Ectodermal cell (in vitro differentiated cells): ENCODE data around the gene NPNT.

ENCODE experiments used
- H3K27ac ChIP-seq: 2 replicates; pipeline ENCODE4 v1.7.0; 2013; ENCODE audit warnings: mild to moderate bottlenecking, low read depth, low read length; ENCODE audit not compliant: insufficient read depth, poor library complexity, severe bottlenecking
- H3K27me3 ChIP-seq: 2 replicates; pipeline ENCODE4 v1.7.0; 2013; ENCODE audit warnings: mild to moderate bottlenecking, low read length; ENCODE audit not compliant: insufficient read depth, control insufficient read depth, poor library complexity, severe bottlenecking
- H3K36me3 ChIP-seq: one replicate; pipeline ENCODE4 v1.7.0; 2013; ENCODE audit warnings: low read length; ENCODE audit not compliant: control insufficient read depth, insufficient read depth
- H3K4me1 ChIP-seq: one replicate; pipeline ENCODE4 v1.7.0; 2013; ENCODE audit warnings: low read length; ENCODE audit not compliant: control insufficient read depth, insufficient read depth
- H3K4me3 ChIP-seq: 2 replicates; pipeline ENCODE4 v1.7.0; 2013; ENCODE audit warnings: low read depth, low read length, control low read depth; ENCODE audit not compliant: insufficient read depth
- H3K9me3 ChIP-seq: 2 replicates; pipeline ENCODE4 v1.7.0; 2013; ENCODE audit warnings: mild to moderate bottlenecking, low read length, moderate library complexity; ENCODE audit not compliant: control insufficient read depth
- WGBS, 2 experiments: methylation state at CpG; one replicate each; pipeline ENCODE4 v1.1.7; 2013; ENCODE audit warnings: missing lambda C conversion rate in 2 of 2; 5-methylcytosine and 5-hydroxymethylcytosine counted together

NPNT gene

GRCh38 chr4:105965183-105965800 is 70.0 kb downstream of the NPNT start:
- Histone ChIP-seq H3K4me3 (no peak overlapping the region), H3K27me3 (no peaks in the 10 kb centered on the region), H3K36me3 (no peaks in the 10 kb centered on the region), H3K4me1 (no peaks in the 10 kb centered on the region), H3K27ac (no peak overlapping the region), H3K9me3 (no peaks in the 10 kb centered on the region)
- WGBS, 2 experiments, result 95 to 96% methylated on average over 2 to 4 of the region's 6 CpGs

DNA sequence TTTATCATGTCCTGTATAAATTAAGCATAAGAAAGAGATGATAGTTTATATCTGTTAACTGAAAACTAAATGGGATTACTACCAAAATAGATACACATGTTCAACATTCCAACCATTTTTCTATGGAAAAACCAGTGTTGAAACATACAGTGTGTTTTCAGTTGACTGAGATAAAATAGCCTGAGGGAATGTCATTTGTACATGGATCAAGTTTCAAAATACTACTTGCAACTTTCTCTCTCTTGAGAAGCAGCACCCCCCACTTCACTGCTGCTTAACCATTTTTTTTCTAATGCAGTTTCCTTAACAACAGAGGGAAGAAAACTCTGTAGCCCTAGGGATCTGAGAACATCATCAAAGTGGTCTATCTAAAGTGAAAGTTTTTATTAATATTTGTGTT is 70.8 kb downstream of the NPNT start:
- Histone ChIP-seq H3K4me3 (no peak overlapping the region), H3K27me3 (no peaks in the 10 kb centered on the region), H3K9me3 (no peaks in the 10 kb centered on the region), H3K36me3 (no peaks in the 10 kb centered on the region), H3K27ac (no peak overlapping the region), H3K4me1 (no peaks in the 10 kb centered on the region)

GRCh38 chr4:105967058-105967658 is 71.9 kb downstream of the NPNT start:
- 75 to 78% methylated on average over 10 of the region's 10 CpGs for WGBS, 2 experiments
- no peaks in the 10 kb centered on the region for H3K9me3 ChIP-seq
- H3K27me3 ChIP-seq, result no peaks in the 10 kb centered on the region
- no peak overlapping the region for H3K27ac ChIP-seq
- H3K4me1 ChIP-seq, result no peaks in the 10 kb centered on the region
- H3K36me3 ChIP-seq, result no peaks in the 10 kb centered on the region
- H3K4me3 ChIP-seq, result no peak overlapping the region

- no peaks in the 10 kb centered on the region for H3K36me3 ChIP-seq
- no peak overlapping the region for H3K27ac ChIP-seq
- no peaks in the 10 kb centered on the region for H3K27me3 ChIP-seq
- peaks cover 4% of the 10 kb centered on the region for H3K4me1 ChIP-seq
- WGBS, 2 experiments, result 100% methylated on average over 1 of the region's 2 CpGs
- H3K4me3 ChIP-seq, result no peak overlapping the region
- H3K9me3 ChIP-seq, result no peaks in the 10 kb centered on the region
Observed at GRCh38 chr4:105969575-105969974, 74.3 kb downstream of the NPNT start.

DNA sequence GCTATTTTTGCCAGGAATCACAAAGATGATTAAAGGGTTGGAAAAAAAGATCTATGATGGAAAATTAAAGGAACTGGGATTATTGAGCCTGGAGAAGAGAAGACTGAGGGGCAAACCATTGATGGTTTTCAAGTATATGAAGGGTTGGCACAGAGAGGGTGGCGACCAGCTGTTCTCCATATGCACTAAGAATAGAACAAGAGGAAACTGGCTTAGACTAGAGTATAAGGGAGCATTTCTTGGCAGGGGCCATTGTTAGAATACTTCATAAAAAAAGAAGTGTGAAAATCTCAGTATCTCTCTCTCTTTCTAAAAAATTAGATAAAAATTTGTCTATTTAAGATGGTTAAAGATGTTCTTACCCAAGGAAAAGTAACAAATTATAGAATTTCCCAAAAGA is 75.1 kb downstream of the NPNT start:
- 92 to 100% methylated on average over 1 of the region's 1 CpG for WGBS, 2 experiments
- no peak overlapping the region for H3K27ac ChIP-seq

GRCh38 chr4:105971036-105971435 is 75.8 kb downstream of the NPNT start:
- Histone ChIP-seq H3K4me1 (peaks cover 4% of the 10 kb centered on the region), H3K36me3 (no peaks in the 10 kb centered on the region), H3K4me3 (no peak overlapping the region), H3K9me3 (no peaks in the 10 kb centered on the region), H3K27ac (no peak overlapping the region), H3K27me3 (no peaks in the 10 kb centered on the region)
- 85 to 92% methylated on average over 3 to 4 of the region's 4 CpGs for WGBS, 2 experiments

More for the DNA sequence above, 75.1 kb downstream of the NPNT start:
- Histone ChIP-seq H3K27me3 (no peaks in the 10 kb centered on the region), H3K36me3 (no peaks in the 10 kb centered on the region), H3K4me3 (no peak overlapping the region), H3K4me1 (peaks cover 4% of the 10 kb centered on the region), H3K9me3 (no peaks in the 10 kb centered on the region)

DNA sequence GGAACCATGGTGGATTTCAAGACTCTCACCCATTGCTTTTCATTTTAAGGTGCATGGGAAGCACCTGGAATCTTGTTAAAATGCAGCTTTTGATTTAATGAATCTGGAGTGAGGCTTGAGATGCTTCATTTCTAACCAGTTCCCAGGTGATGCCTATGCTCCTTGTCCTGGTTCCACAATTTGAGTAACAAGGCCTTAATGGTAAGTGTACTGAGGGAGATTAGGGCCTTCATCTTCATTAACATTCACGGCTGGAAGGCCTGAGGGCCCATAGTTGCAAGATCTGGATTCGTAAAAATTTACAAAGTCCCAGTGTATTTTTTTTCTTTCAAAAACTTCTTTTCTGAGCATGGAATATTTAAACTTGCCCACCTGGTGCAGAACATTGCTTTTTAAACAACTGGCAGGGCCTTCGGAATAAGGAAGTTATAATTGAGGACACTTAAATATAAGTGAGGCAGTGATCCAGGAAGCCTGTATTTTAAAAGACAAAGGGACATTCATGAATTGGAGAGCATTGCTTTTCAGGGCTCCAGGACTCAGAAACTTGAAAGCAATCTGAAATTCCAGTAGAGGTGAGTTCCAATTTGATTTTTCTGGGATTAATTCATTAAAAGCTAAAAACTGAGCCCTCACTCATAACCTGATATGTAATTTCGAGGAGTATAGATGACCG is 77.8 kb downstream of the NPNT start:
- H3K4me3 ChIP-seq, result no peak overlapping the region
- no peaks in the 10 kb centered on the region for H3K36me3 ChIP-seq
- WGBS, 2 experiments, result 79% methylated on average over 5 of the region's 5 CpGs
- H3K4me1 ChIP-seq, result peaks cover 4% of the 10 kb centered on the region
- H3K9me3 ChIP-seq, result no peaks in the 10 kb centered on the region
- no peaks in the 10 kb centered on the region for H3K27me3 ChIP-seq
- no peak overlapping the region for H3K27ac ChIP-seq

- Histone ChIP-seq H3K9me3 (no peaks in the 10 kb centered on the region), H3K4me1 (peaks cover 4% of the 10 kb centered on the region), H3K36me3 (no peaks in the 10 kb centered on the region), H3K27ac (no peak overlapping the region), H3K27me3 (no peaks in the 10 kb centered on the region), H3K4me3 (no peak overlapping the region)
- 97 to 100% methylated on average over 3 of the region's 3 CpGs for WGBS, 2 experiments
Observed at GRCh38 chr4:105976915-105977314, 81.6 kb downstream of the NPNT start.

- H3K4me3 ChIP-seq, result no peak overlapping the region
- H3K36me3 ChIP-seq, result no peaks in the 10 kb centered on the region
- no peak overlapping the region for H3K27ac ChIP-seq
- 89% methylated on average over 2 of the region's 2 CpGs for WGBS, 2 experiments
- no peaks in the 10 kb centered on the region for H3K27me3 ChIP-seq
- H3K9me3 ChIP-seq, result no peaks in the 10 kb centered on the region
- no peaks in the 10 kb centered on the region for H3K4me1 ChIP-seq
Observed at GRCh38 chr4:105978684-105979296, 83.5 kb downstream of the NPNT start.

GRCh38 chr4:105979506-105979905 is 84.2 kb downstream of the NPNT start:
- Histone ChIP-seq H3K9me3 (no peaks in the 10 kb centered on the region), H3K27ac (no peak overlapping the region), H3K27me3 (no peaks in the 10 kb centered on the region), H3K4me3 (no peak overlapping the region), H3K36me3 (no peaks in the 10 kb centered on the region), H3K4me1 (no peaks in the 10 kb centered on the region)
- 71 to 98% methylated on average over 3 of the region's 3 CpGs for WGBS, 2 experiments
